Measurements from ENCODE around the gene RNF181. TPM values are rescaled to one million over a fixed set of nuclear protein-coding genes. Genes with fewer than 3 reads are reported as not detected.
"Not testable (repeated sequence)": the region's sequence is repeated elsewhere in the genome, so short reads cannot be mapped to it uniquely, and the experiment has no call there.

Gene RNF181
- total RNA-seq, 1 donor from 2014 or later: 82.4 TPM

DNA sequence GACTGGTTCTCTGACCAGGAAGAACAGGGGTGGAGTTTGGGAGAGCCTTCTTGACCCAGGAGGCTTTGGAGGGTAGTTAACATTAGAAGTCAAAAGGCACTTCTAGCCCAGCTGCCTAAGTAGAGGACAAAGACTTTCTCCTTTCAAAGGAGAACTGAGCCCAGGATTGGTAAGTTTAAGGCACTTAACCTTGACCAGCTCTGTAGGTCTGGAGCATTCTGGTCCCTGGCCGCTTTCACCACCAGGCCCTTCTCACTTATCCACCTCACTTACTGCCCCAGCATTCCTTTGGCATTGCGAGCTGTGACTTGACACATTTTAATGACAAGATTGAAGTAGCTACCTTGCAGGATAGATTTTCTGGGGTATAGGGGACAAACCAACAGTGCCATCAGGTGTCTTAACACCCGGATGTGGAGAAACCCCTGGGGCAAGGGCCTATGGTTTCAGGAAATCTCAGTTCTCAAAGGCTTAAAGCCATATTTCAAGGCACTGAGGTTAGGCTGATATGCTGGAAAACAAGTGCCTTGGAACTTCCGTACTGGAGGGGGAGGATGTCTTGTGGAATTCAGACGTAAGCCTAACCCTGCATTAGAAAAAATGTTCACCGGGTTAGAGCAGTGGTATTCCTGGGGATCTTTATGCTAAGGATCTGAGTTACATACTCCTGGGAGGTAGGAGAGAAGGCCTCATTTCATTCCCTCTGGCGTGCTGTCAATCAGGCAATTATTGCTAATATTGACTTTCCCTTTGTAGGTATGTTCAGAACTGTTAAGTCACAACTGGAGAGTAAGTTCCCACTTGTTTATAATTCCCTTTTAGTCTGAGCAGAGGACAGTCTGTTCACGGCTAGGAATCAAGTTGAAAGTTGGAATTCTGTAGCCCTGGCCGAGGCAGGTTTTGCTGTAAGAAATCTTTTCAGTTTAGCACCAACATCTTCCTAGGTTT is 12.0 kb downstream of the RNF181 start:
- intact Hi-C loops (cut with DNase I): no loop called here
- DNase-seq (ENCODE audit: low spot score): no peak

DNA sequence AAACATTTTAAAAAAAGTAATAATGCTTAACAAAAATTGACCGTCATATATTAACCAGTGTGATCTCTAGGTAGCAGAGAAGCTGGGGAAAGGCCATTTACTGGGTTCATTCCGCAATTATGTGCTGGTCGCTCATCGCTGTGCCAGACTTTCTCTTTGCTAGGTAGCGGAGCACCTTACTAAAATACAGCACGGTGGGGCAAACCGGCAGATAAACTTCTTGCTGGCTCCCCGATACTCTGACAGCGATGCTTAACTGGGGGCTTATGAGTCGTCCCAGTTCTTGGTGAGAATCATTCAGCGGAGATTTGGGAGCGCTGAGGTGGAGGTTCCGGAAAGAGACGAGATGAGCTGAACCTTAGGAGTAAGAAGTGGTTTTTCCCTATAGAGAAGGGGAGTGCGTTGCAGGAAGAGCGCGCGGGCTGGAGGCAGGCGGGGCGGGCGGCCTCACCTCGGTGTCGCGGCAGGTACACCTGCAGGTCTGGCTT is 15.7 kb downstream of the RNF181 start:
- intact Hi-C loops (cut with DNase I): no loop called here
- no peak for DNase-seq (ENCODE audit: low spot score)

DNA sequence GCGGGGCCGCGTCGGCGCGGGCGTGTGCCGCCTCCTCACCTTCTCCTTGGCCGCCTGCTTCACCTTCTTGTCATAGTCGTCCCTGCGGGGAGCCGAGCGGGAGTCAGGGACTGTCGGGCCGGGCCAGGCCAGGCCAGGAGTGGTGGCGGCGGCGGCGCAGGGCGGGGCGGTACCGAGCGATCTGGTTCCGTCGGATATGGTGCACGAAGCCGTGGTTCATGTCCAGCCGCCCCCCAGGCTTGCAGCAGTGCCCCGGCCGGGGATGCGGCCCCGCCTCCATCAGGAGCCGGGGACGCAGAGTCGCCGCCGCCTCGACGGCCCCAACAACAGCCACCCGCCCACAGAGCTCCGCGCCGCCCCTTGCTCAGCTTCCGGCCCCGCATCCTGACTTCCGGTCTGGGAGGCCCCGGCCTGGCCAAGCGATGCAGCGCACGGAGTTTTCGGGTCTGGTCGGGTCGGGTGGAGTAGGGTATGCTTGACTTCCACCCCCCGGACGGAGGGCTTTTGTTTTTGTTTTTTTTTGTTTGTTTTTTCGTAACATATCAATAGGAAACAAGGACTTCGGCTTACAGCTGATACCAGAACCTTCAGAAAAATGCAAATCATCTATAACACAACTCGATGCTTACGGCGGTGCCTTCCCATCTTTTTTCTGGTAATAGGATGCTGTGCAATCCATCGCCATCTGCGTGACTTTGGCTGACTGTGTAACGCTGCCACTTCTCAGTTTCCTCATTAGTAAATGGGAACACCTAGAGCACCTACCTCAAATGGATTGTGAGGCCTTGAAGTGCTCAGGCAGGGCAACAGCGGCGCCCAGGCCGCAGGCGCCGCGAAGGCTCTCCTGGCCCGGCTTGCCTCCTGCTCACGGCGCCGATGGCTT is 16.4 kb downstream of the RNF181 start, which contains the start of gene C2orf68:
Gene C2orf68 (minus strand): TSS at position 362 of the 883 bp plus-strand sequence. CDS start 82 bp downstream, at position 280.
- DNase-seq (ENCODE audit: low spot score): peak; percentile 96
- intact Hi-C loops (cut with DNase I): no loop called here

DNA sequence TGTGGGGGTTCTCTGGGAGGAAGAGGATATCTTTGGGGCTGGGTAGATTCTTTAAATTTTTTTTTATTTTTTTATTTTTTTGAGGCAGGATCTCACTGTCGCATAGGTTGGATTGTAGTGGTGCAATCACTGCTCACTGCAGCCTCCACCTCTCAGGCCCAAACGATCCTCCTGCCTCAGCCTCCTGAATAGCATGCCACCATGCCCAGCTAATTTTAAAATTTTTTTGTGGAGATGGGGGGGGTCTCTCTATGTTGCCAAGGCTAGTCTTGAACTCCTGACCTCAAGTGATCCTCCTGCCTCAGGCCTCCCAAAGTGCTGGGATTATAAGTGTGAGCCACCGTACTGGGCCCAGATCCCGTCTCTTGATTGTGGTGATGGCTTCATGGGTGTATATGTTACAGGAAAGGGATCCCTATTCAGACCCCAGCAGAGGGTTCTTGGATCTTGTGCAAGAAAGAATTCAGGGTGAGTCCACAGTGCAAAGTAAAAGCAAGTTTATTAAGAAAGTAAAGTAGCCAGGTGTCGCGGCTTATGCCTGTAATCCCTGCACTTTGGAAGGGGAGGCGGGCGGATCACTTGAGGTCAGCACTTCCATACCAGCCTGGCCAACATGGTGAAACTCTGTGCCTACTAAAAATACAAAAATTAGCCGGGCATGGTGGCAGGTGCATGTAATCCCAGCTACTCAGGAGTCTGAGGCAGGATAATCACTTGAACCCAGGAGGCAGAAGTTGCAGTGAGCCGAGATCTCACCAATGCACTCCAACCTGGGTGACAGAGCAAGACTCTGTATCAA is 18.4 kb downstream of the RNF181 start:
- no peak for DNase-seq (ENCODE audit: low spot score)
- intact Hi-C loops (cut with DNase I): no loop called here

DNA sequence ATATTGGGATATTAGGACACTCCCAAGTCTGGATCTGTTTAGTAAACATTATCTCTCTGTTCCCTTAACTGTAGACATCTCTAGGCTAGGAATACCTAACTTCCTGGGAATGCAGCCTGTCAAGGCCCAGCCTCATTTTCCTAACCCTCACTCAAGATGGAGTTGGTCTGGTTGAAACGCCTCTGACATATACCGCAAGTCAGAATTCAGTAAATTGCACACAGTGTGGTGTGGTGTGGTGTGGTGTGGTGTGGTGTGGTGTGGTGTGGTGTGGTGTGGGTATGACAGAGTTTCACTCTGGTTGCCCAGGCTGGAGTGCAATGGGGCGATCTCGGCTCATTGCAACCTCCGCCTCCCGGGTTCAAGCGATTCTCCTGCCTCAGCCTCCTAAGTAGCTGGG is 19.2 kb downstream of the RNF181 start:
- DNase-seq (ENCODE audit: low spot score); intact Hi-C loops (cut with DNase I): not testable (repeated sequence)

DNA sequence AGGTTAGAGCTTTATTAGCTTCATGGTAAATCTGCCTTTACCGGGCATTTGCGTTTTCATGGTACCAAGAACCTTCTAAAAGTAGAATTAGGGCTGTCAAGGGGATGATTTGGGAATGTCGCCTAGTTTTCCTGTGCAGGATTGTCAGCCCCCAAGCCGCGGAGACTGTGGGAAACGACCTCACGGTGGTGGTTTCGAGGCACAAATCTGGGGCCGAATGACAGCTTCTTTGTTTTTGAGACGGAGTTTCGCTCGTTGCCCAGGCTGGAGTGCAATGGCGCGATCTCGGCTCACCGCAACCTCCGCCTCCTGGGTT is 19.8 kb downstream of the RNF181 start:
- no peak for DNase-seq (ENCODE audit: low spot score)
- intact Hi-C loops (cut with DNase I): no loop called here

DNA sequence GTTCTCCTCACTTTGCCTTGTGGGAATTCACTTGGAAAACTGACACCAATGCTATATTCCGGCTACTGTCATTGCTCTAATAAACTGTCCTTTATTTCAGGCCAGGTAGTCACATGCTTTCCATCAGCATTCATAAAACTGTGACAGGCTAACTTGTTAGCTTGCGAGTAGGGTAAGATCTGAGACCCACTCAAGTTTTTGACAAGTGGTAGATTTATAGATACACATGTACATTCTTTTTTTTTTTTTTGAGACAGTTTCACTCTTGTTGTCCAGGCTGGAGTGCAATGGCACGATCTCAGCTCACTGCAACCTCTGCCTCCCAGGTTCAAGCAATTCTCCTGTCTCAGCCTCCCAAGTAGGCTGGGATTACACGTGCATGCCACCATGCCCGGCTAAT is 22.2 kb downstream of the RNF181 start:
- intact Hi-C loops (cut with DNase I); DNase-seq (ENCODE audit: low spot score): not testable (repeated sequence)

DNA sequence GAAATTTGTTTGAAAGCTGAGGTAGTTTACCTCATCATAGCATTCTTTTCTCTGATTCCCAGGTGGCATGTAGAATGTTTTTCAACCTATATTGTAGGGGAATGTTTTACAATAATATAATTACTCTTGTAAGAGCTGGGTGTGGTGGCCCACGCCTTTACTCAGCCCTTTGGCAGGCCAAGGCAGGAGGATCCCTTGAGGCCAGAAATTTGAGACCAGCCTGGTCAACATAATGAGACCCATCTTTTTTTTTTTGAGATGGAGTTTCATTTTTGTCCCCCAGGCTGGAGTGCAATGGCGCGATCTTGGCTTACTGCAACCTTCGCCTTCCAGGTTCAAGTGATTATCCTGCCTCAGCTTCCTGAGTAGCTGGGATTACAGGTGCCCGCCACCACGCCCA is 24.1 kb downstream of the RNF181 start:
- intact Hi-C loops (cut with DNase I): no loop called here

DNA sequence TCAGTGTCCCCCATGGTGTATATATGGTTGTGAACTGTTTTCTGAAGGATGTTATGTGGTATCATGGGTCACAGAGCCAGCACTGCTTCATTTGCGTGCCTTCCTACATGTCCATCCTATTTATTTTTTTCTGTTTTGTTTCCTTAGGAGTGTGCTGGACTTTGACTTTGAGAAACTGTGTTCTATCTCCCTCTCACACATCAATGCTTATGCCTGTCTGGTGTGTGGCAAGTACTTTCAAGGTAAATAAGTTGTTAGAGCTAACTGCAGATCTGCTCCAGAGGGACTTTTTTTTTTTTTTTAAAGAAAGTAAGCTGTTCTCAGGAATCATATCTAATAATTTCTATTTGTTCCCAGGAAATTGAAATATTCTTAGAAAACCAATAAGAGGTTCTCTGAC is 25.8 kb downstream of the RNF181 start:
- intact Hi-C loops (cut with DNase I): no loop called here

More for the DNA sequence above, 24.1 kb downstream of the RNF181 start:
- peak; percentile 1 for DNase-seq (ENCODE audit: low spot score)

DNA sequence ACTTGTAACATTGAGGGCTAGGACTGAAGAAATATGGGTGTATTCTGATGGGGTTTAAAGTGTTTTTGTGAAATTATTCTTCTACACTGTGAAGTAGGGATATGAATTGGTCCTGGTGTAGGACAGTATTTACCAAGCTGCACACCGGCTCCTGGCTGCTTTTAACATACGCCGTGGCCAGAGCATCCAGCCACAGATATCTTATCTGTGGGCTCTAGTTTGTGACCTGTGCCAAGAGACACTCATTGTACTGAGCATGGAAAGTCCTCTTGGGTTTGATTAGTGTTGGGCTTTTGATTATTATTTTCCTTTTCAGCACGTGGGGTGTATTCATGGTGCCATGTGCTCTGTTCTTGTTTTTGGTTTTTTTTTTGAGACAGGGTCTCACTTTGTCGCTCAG is 28.4 kb downstream of the RNF181 start:
- DNase-seq (ENCODE audit: low spot score): no peak
- intact Hi-C loops (cut with DNase I): no loop called here

More for the DNA sequence above, 25.8 kb downstream of the RNF181 start:
- DNase-seq (ENCODE audit: low spot score): peak; percentile 9

DNA sequence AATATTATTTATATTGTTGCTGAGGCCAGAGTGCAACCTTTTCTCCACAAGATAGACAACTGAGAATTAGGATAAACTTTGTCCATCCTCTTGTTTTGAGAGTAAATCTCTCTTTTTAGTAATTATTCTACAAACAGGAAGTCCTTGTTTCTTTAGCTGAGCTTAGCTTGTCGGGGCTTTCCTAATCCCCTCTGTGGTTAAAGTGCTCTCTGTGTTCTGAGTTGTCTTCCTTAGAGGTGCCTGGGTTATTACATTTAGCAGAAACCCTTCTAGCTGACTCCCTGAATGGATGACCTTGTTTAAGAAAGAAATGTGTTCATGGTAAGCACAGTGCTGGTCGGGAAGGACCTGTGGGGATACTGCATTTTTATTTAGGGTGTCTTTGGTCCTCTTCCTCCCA is 33.1 kb downstream of the RNF181 start:
- intact Hi-C loops (cut with DNase I): no loop called here
- DNase-seq (ENCODE audit: low spot score): no peak

DNA sequence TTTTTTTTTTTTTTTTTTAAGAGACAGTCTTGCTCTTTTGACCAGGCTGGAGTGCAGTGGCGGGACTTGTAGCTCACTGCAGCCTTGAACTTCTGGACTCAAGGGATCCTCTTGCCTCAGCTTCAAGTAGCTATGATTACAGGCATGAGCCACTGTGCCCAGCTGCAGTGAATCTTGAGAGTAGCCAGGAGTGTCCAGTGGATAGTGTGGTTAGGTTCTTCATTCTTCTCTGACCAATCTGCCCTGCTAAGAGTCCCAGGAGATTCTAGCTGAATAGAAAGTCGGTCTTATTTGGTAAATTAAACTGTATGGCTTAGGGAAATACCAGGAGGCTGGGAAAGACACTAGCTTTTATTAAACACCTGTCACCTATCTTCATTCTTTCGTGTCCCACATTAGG is 35.8 kb downstream of the RNF181 start:
- intact Hi-C loops (cut with DNase I): no loop called here
- DNase-seq (ENCODE audit: low spot score): no peak

DNA sequence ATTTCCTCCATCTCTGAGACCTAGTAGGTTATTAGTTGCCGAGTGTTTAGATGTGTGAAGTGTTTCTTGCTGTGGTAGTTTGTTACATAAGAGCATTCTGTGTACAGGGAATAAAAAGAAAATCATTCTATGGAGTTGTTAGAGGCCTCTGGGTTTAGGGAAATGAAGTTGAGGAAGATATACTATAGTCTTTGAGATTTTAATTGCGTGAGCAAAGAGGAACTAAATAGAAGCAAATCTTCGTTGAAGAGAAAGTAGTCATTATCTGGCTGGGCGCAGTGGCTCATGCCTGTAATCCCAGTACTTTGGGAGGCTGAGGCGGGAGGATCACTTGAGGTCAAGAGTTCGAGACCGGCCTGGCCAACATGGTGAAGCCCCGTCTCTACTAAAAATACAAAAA is 39.5 kb downstream of the RNF181 start:
- DNase-seq (ENCODE audit: low spot score): peak; percentile 22
- intact Hi-C loops (cut with DNase I): no loop called here

DNA sequence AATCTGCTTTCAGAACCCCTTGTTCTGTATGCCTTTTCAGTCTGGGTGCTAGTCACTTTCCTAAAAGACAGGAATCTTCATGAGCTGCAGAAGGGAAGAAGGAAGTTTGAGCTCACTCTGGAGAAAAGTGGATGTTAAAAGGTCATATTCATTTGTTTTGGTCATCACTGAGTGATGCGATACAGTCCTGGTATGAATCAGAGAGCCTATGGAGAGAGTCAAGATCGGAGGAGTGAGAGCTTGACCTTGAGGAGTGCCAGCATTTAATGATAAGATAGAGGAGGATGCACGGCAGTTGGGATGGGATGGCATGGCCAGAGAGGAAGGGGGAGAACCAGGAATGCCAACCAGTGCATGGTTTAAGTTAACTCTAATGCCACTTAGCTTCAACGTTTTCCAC is 40.1 kb downstream of the RNF181 start:
- DNase-seq (ENCODE audit: low spot score): peak; percentile 14
- intact Hi-C loops (cut with DNase I): loop anchor here (2.0 kb wide), 1 partner anchor 179 kb away; no protein-coding TSS in a partner anchor

DNA sequence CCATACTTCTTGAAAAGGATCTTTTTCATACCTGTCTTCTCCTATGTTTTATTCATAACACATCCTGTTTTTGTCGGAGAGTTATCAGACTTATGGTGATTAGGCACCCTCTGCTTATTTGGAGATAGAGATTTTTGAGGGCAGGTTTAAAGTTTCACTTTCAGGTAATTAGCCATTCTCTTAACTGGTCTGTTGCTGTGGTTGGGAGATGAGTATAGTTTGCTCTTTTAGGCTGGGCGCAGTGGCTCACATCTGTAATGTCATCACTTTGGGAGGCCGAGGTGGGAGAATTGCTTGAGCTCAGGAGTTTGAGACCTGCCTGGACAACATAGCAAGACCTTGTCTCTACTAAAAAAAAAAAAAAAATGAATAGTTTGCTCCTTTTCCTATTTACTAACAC is 47.2 kb downstream of the RNF181 start:
- peak; percentile 6 for DNase-seq (ENCODE audit: low spot score)
- intact Hi-C loops (cut with DNase I): no loop called here

DNA sequence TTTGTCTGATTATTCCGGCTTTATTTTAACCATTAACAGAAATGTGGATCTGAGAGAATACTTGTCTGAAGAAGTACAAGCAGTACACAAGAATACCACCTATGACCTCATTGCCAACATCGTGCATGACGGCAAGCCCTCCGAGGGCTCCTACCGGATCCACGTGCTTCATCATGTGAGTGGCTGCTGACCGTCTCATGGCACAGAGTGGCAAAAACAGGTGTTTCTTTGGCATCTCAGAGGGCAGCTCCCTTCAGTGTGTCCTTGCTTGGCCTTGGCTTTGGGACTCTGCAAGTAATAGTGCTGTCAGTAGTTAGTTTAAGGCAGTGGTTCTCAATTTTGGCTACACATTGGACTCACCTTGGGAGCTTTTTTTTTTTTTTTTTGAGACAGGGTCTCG is 49.4 kb downstream of the RNF181 start:
- peak; percentile 29 for DNase-seq (ENCODE audit: low spot score)
- intact Hi-C loops (cut with DNase I): loop anchor here (5.0 kb wide), 1 partner anchor 62 kb away; no protein-coding TSS in a partner anchor

DNA sequence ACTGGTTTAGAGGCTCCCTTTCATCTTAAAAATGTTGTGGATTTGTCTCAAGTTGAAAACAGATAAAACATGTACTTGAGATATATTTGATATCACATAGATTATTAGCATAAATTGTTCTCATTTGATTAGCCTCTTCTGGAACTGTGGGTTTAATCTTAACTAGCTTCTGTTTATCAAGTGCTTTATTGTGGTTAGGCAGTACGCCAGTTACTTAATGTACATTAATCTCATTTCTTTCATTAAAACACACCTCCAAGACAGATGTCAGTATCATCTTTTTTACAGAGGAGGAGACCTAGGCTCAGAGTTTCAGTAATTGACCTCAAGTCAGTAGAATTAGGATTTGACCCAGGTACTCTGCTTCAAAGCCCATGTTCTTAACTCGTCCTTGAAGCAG is 50.6 kb downstream of the RNF181 start:
- intact Hi-C loops (cut with DNase I): loop anchor here (5.0 kb wide), 1 partner anchor 61 kb away; no protein-coding TSS in a partner anchor
- no peak for DNase-seq (ENCODE audit: low spot score)

Measured in cardiac septum (tissue), 1 donor.